ENCODE data around the gene XPO6. TPM values are rescaled to one million over a fixed set of nuclear protein-coding genes. Genes with fewer than 3 reads are reported as not detected.

Gene XPO6
- total and polyA plus RNA-seq, 5 donors, result 19.9 to 36.4 (median 32.2) TPM

DNA sequence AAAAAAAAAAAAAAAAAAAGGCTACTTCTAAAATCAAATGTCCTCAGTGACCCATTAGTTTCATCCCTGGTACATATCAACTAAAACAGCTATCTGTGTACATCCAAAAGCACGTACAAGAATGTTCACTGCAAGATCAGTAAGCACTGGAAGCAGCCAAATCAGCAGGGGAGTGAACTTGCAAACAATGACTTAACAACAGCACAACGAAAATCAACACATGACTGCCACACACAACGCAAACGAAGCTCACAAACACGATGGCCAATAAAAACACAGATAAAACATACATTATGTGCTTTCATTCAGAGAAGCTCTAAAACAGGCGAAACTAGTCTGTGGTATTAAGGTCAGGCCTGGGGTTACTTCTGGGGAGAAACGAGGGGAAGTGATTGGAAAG lies 60.6 kb downstream of the XPO6 start:
- Histone ChIP-seq H3K4me3 (ENCODE audit: low read length) (no peak overlapping the region), H3K27ac (ENCODE audit: low read length) (no peak overlapping the region), H3K27me3 (ENCODE audit: control insufficient read depth, insufficient read depth) (no peaks in the 10 kb centered on the region), H3K4me1 (ENCODE audit: control insufficient read depth, insufficient read depth, low read length) (no peaks in the 10 kb centered on the region), H3K9me3 (ENCODE audit: control insufficient read depth, low read length) (no peaks in the 10 kb centered on the region)
- DNase-seq (no peak), ATAC-seq (no peak)
- 75% methylated on average over 7 of the region's 7 CpGs for WGBS
- intact Hi-C loops (cut with DNase I), result no loop called here

DNA sequence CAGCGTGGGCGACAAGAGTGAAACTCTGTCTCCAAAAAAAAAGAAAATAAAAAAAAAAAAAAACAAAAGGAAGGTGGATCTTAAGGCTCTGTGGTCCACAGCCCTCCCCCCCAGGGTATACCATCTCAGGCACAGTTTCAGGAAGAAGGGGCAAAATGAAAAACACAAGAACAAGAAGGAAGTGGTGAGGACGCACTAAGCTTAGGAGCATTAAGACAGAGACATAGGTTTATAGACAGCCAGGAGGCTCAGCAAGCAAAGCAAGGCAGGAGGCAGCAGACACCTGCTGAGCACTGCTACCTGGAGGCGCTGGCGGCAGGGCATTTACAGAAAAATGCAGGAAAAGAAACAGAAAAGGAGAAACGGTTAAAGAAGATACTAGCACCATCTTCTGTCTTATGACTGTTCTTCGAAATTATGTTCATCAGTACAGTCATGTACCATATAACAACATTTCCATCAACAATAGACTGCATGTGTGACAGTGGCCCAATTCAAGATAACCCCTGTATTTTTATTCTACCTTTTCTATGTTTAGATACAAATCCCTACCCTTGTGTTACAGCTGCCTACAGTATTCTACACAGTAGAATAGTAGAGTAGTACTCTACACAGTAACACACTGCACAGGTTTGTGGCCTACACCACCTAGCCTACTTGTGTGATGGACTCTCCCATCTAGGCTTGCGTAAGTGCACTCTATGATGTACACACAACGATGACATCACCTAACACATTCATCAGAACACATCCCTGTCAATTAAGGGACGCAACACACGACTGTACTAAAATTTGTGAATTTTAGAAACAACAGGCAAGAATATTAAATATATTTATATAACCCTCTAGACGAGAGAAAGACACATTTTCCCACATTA lies 62.5 kb downstream of the XPO6 start:
- intact Hi-C loops (cut with DNase I), result no loop called here
- ATAC-seq (peak in 1 of 2 donors; percentile 26), DNase-seq (no peak)
- Histone ChIP-seq H3K9me3 (ENCODE audit: control insufficient read depth, low read length) (no peaks in the 10 kb centered on the region), H3K27me3 (ENCODE audit: control insufficient read depth, insufficient read depth) (no peaks in the 10 kb centered on the region), H3K27ac (ENCODE audit: low read length) (no peak overlapping the region), H3K4me1 (ENCODE audit: control insufficient read depth, insufficient read depth, low read length) (no peaks in the 10 kb centered on the region), H3K4me3 (ENCODE audit: low read length) (no peak overlapping the region)
- 92% methylated on average over 12 of the region's 12 CpGs for WGBS

DNA sequence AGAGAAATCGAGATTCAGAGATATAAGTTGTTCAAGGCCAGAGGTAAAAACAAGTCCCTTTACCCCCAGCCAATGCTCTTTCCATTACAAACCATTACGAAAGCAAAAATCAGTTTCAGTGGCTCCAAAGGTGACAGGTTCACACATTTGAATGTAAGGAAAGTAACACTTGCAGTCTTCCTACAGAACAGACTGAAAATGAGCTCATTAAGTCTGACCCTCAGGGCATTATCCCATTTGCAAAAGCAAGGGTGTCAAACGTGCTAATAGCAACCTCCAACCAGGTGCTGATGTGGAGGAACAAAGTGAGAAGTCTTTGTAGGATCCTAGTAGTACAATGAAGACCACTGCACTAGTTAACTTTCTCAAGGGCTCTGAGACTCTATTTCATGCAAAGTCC lies 65.2 kb downstream of the XPO6 start:
- DNase-seq, result no peak
- no peaks in the 10 kb centered on the region for H3K4me1 ChIP-seq (ENCODE audit: control insufficient read depth, insufficient read depth, low read length)
- H3K27ac ChIP-seq (ENCODE audit: low read length), result no peak overlapping the region
- intact Hi-C loops (cut with DNase I), result no loop called here
- no peak overlapping the region for H3K4me3 ChIP-seq (ENCODE audit: low read length)
- H3K9me3 ChIP-seq (ENCODE audit: control insufficient read depth, low read length), result no peaks in the 10 kb centered on the region
- ATAC-seq, result no peak
- 90% methylated on average over 3 of the region's 3 CpGs for WGBS
- H3K27me3 ChIP-seq (ENCODE audit: control insufficient read depth, insufficient read depth), result no peaks in the 10 kb centered on the region

DNA sequence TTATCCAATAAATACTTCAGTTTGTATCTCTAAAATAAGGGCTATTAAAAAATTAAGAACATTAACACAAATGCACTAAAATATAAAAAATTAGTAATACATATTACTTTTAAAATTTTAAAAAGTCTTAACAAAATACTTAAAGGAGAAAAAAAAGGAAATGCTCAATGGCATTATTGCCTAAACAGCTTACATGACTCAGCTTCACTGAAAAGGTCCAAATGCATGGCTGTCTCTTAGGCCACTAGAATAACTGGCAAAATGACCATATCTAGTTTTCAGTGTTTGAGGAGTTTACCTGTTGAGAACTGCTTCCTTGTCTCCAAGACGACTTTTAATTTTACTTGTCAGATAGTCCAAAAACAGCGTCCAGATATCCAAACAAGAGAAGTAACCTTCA lies 66.0 kb downstream of the XPO6 start:
- WGBS, result 94% methylated on average over 2 of the region's 2 CpGs
- H3K9me3 ChIP-seq (ENCODE audit: control insufficient read depth, low read length), result no peaks in the 10 kb centered on the region
- H3K27ac ChIP-seq (ENCODE audit: low read length), result no peak overlapping the region
- ATAC-seq, result no peak
- no peak for DNase-seq
- peaks cover 2% of the 10 kb centered on the region for H3K4me1 ChIP-seq (ENCODE audit: control insufficient read depth, insufficient read depth, low read length)
- H3K4me3 ChIP-seq (ENCODE audit: low read length), result no peak overlapping the region
- intact Hi-C loops (cut with DNase I), result no loop called here
- H3K27me3 ChIP-seq (ENCODE audit: control insufficient read depth, insufficient read depth), result no peaks in the 10 kb centered on the region

DNA sequence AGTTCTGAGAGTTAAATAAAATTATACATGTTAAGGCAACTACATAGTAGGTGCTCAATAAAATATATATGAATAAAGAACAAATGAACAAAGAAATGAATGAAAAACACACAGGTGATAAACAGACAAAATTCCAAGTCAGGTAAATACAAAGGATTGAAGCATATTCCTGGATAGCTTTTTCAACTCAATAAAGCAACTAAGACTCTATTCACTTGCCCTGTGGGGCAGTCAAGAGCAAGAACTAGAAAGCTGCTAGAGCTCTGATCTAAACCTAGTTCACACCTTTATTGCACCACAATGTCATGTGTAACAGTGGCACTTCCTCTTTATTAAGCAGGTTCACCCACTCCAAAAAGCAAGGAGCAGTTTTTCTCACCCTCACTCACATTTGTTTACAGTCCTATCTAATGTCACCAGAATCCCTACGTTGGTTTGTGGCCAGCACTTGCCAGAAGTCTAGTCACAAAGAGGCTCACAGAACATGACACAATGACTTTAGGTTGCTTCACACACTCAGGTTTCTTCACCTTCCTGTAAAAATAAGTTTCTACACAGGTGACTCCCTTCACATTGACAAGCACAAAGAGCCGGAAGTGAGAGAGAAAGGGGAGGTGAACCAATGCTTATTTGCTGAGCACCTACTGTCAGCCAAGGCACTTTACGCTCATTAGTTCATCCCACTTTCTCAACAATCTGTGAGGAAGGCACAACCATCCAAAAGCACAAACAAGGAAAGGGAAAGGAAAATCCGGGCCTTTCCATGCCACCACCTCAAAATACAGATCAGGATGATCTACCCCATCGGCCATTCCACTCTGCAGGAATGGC lies 70.8 kb downstream of the XPO6 start:
- ATAC-seq, result peak; percentile 16 to 55
- no peak overlapping the region for H3K4me3 ChIP-seq (ENCODE audit: low read length)
- H3K4me1 ChIP-seq (ENCODE audit: control insufficient read depth, insufficient read depth, low read length), result peaks cover 2% of the 10 kb centered on the region
- H3K27me3 ChIP-seq (ENCODE audit: control insufficient read depth, insufficient read depth), result no peaks in the 10 kb centered on the region
- no peak for DNase-seq
- intact Hi-C loops (cut with DNase I), result no loop called here
- WGBS, result 79% methylated on average over 5 of the region's 5 CpGs
- H3K9me3 ChIP-seq (ENCODE audit: control insufficient read depth, low read length), result no peaks in the 10 kb centered on the region
- peak overlapping the region; percentile 67 for H3K27ac ChIP-seq (ENCODE audit: low read length)

DNA sequence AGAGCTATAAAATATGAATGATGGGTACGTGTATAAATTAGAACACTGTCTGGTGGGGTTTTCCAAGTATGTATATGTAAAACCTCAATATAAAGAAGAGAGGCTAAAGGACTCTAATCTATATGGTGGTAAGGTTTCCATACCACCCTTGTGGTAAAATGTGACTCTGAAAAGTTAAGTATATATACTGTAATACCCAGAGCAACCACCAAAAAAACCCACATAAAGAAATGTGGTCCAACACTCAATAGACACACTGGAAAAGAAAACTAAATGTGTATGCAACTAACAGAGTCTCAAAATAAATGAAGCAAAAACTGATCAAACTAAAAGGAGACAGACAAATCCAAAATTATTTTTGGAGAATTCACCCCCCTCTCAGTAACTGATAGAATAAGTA lies 72.2 kb downstream of the XPO6 start:
- no peaks in the 10 kb centered on the region for H3K9me3 ChIP-seq (ENCODE audit: control insufficient read depth, low read length)
- ATAC-seq (no peak), DNase-seq (no peak)
- no peaks in the 10 kb centered on the region for H3K27me3 ChIP-seq (ENCODE audit: control insufficient read depth, insufficient read depth)
- peaks cover 2% of the 10 kb centered on the region for H3K4me1 ChIP-seq (ENCODE audit: control insufficient read depth, insufficient read depth, low read length)
- no peak overlapping the region for H3K4me3 ChIP-seq (ENCODE audit: low read length)
- 98% methylated on average over 1 of the region's 1 CpG for WGBS
- intact Hi-C loops (cut with DNase I), result no loop called here
- no peak overlapping the region for H3K27ac ChIP-seq (ENCODE audit: low read length)

DNA sequence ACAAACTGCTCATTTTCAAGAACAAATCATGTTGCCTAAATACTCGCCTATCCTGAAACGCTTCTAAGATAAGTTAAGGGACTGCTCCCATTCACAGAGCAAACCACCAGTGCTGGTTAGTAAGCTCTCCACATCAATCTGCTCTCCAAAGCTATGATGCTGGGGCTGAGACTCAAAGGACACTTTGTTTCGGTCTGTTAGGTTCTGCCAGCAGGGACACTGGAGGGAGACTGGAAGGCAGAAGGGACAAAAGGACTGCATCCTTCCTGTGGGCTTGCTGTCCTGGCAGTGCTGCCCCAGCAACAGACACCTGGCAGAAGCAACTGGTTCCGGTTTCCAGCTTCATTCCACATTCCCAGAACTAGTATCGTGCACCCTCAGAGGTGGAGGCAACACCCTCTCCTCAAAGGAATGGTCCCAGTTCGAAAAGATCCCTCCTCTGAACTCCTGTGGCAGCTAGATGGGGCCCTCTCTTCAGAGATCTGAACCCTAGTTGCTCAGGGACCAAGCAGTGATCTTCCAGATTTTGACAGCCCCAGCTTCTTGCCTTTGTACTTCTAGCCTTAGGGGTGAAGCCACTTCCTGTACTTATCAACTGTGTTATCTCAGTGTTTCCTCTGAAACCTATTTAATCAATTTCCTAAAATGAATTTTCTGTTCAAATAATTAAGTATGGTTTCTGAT lies 74.9 kb downstream of the XPO6 start:
- WGBS, result 83% methylated on average over 6 of the region's 6 CpGs
- no peaks in the 10 kb centered on the region for H3K27me3 ChIP-seq (ENCODE audit: control insufficient read depth, insufficient read depth)
- ATAC-seq (no peak), DNase-seq (no peak)
- no peaks in the 10 kb centered on the region for H3K9me3 ChIP-seq (ENCODE audit: control insufficient read depth, low read length)
- intact Hi-C loops (cut with DNase I), result no loop called here
- no peak overlapping the region for H3K27ac ChIP-seq (ENCODE audit: low read length)
- peaks cover 2% of the 10 kb centered on the region for H3K4me1 ChIP-seq (ENCODE audit: control insufficient read depth, insufficient read depth, low read length)
- no peak overlapping the region for H3K4me3 ChIP-seq (ENCODE audit: low read length)

DNA sequence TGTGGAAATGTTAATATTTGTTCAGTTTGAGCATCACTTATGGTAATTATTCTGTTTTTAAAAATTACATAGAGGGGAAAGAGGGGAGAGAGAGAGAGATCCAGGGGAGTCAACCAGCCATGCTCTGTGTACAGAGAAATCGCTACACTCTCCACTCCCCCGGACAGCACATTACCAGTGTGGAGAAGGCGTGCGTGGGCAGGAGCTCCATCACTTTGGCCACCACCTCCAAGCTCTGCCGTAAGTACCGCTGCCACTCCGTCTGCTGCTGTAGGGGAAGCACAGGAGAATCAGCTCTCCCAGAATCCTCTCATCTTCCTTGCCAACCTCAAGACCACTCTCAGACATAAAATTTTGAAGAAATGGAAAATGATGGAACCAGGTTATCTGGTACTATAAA lies 78.1 kb downstream of the XPO6 start:
- H3K4me1 ChIP-seq (ENCODE audit: control insufficient read depth, insufficient read depth, low read length), result no peaks in the 10 kb centered on the region
- H3K27ac ChIP-seq (ENCODE audit: low read length), result no peak overlapping the region
- no peaks in the 10 kb centered on the region for H3K9me3 ChIP-seq (ENCODE audit: control insufficient read depth, low read length)
- DNase-seq, result no peak
- 93% methylated on average over 7 of the region's 7 CpGs for WGBS
- intact Hi-C loops (cut with DNase I), result no loop called here
- ATAC-seq, result no peak
- H3K4me3 ChIP-seq (ENCODE audit: low read length), result no peak overlapping the region
- H3K27me3 ChIP-seq (ENCODE audit: control insufficient read depth, insufficient read depth), result no peaks in the 10 kb centered on the region

DNA sequence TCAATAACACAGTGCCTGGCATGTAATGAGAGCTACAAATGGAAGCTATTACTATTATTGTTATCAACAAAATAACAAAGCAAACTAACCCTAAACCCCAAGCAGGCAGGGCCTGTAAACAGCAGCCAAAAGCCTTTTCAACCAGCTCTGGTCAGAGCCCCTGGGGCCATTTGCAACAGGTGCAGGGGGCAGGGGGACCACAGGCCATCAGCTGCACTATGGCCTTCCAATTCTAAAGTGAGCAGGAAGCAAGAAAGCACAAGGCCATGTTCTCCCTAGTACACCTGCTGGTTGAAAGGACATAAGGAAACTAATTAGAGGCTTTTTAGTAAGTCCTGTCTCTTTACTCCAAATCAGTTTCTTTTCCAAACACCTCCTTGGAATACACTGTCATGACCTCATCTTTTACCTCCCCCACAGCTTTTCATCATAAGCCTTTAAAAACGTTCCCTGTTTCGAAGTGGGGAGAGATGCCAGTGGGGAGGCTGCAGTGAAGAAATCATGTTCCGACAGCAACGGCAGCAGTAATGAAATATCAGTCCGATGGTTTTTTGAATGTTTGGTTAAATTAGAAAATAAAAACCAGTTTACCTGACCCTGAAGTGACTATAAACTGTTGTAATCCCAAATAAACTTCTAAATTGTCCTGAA lies 79.9 kb downstream of the XPO6 start:
- ATAC-seq, result no peak
- Histone ChIP-seq H3K9me3 (ENCODE audit: control insufficient read depth, low read length) (no peaks in the 10 kb centered on the region), H3K4me3 (ENCODE audit: low read length) (no peak overlapping the region), H3K27ac (ENCODE audit: low read length) (no peak overlapping the region), H3K4me1 (ENCODE audit: control insufficient read depth, insufficient read depth, low read length) (no peaks in the 10 kb centered on the region), H3K27me3 (ENCODE audit: control insufficient read depth, insufficient read depth) (no peaks in the 10 kb centered on the region)
- 66% methylated on average over 5 of the region's 5 CpGs for WGBS
- DNase-seq, result no peak
- intact Hi-C loops (cut with DNase I), result no loop called here

DNA sequence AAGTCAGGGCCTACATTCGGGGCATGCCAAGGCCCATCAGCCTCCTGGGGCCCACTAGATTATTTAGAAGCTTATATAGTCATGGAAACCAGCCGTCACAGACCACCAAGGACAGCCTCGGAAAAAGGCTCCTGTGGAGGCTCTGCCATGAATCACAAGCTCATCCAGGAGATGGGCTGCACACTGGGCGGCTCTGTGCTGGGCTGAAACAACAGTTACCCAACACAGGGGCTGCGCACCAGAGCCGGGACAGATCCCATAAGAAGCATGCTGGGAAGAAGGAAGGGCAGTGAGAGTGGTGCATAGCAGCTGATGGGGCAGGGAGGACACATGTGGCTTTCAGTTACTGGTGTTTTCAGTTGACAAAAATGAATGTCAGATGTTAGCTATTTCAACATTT lies 80.6 kb downstream of the XPO6 start:
- Histone ChIP-seq H3K4me3 (ENCODE audit: low read length) (no peak overlapping the region), H3K9me3 (ENCODE audit: control insufficient read depth, low read length) (no peaks in the 10 kb centered on the region), H3K27ac (ENCODE audit: low read length) (no peak overlapping the region), H3K4me1 (ENCODE audit: control insufficient read depth, insufficient read depth, low read length) (no peaks in the 10 kb centered on the region), H3K27me3 (ENCODE audit: control insufficient read depth, insufficient read depth) (no peaks in the 10 kb centered on the region)
- intact Hi-C loops (cut with DNase I), result no loop called here
- ATAC-seq, result peak in 1 of 2 donors; percentile 42
- 69% methylated on average over 6 of the region's 6 CpGs for WGBS
- no peak for DNase-seq
